ENCODE measurements around the gene ERVK3-1.
A peak's percentile ranks its signal among the peaks of the same experiment; 100 is the strongest.
"Not testable (repeated sequence)": the region's sequence is repeated elsewhere in the genome, so short reads cannot be mapped to it uniquely, and the experiment has no call there.

The ERVK3-1 gene

GRCh38 chr19:58304748-58305064 is 471 bp upstream of the ERVK3-1 start:
- H3K27ac ChIP-seq, result peak overlapping the region; percentile 89
- no peaks in the 10 kb centered on the region for H3K9me3 ChIP-seq
- TF ChIP-seq CTCF (IDR thresholded peaks at IDR 0.05), result no peak
- peaks cover 15 to 16% of the 10 kb centered on the region in 2 experiments for H3K4me1 ChIP-seq (ENCODE audit: control insufficient read depth in 1 of 2, insufficient read depth in 1 of 2, low read depth in 1 of 2, low read length in 1 of 2)
- H3K27me3 ChIP-seq, result no peaks in the 10 kb centered on the region
- peaks cover 13% of the 10 kb centered on the region for H3K36me3 ChIP-seq
- H3K4me3 ChIP-seq (ENCODE audit: low read depth in 1 of 2, low read length in 1 of 2), result peak overlapping the region; percentile 70 to 85

- Histone ChIP-seq H3K4me1 (ENCODE audit: control insufficient read depth in 1 of 2, insufficient read depth in 1 of 2, low read depth in 1 of 2, low read length in 1 of 2) (peaks cover 15 to 16% of the 10 kb centered on the region in 2 experiments), H3K4me3 (ENCODE audit: low read depth in 1 of 2, low read length in 1 of 2) (peak overlapping the region; percentile 70 to 85), H3K36me3 (peaks cover 13% of the 10 kb centered on the region), H3K27me3 (no peaks in the 10 kb centered on the region), H3K9me3 (no peaks in the 10 kb centered on the region), H3K27ac (peak overlapping the region; percentile 89)
- TF ChIP-seq CTCF (IDR thresholded peaks at IDR 0.05), result no peak
Observed at GRCh38 chr19:58305932-58306323, 751 bp downstream of the ERVK3-1 start.

- TF ChIP-seq CTCF (IDR thresholded peaks at IDR 0.05), result no peak
- no peaks in the 10 kb centered on the region for H3K27me3 ChIP-seq
- no peak overlapping the region for H3K27ac ChIP-seq
- H3K36me3 ChIP-seq, result peaks cover 28% of the 10 kb centered on the region
- no peak overlapping the region for H3K4me3 ChIP-seq (ENCODE audit: low read depth in 1 of 2, low read length in 1 of 2)
- peaks cover 15 to 16% of the 10 kb centered on the region in 2 experiments for H3K4me1 ChIP-seq (ENCODE audit: control insufficient read depth in 1 of 2, insufficient read depth in 1 of 2, low read depth in 1 of 2, low read length in 1 of 2)
- H3K9me3 ChIP-seq, result no peaks in the 10 kb centered on the region
Observed at GRCh38 chr19:58307736-58308135, 2.6 kb downstream of the ERVK3-1 start.

GRCh38 chr19:58310685-58311084 is 5.5 kb downstream of the ERVK3-1 start:
- not testable (repeated sequence) for H3K27ac ChIP-seq; H3K4me3 ChIP-seq (ENCODE audit: low read depth in 1 of 2, low read length in 1 of 2); H3K4me1 ChIP-seq (ENCODE audit: control insufficient read depth in 1 of 2, insufficient read depth in 1 of 2, low read depth in 1 of 2, low read length in 1 of 2); H3K27me3 ChIP-seq; H3K9me3 ChIP-seq
- H3K36me3 ChIP-seq, result peaks cover 49% of the 10 kb centered on the region

GRCh38 chr19:58311345-58311865 is 6.2 kb downstream of the ERVK3-1 start:
- Histone ChIP-seq H3K9me3 (no peaks in the 10 kb centered on the region), H3K27me3 (no peaks in the 10 kb centered on the region), H3K36me3 (peaks cover 46% of the 10 kb centered on the region), H3K4me3 (ENCODE audit: low read depth in 1 of 2, low read length in 1 of 2) (no peak overlapping the region), H3K4me1 (ENCODE audit: control insufficient read depth in 1 of 2, insufficient read depth in 1 of 2, low read depth in 1 of 2, low read length in 1 of 2) (no peaks in the 10 kb centered on the region), H3K27ac (no peak overlapping the region)
- TF ChIP-seq CTCF (IDR thresholded peaks at IDR 0.05), result no peak

- H3K36me3 ChIP-seq, result peaks cover 36% of the 10 kb centered on the region
Observed at GRCh38 chr19:58315580-58315979, 10.4 kb downstream of the ERVK3-1 start.

More at GRCh38 chr19:58315580-58315979, 10.4 kb downstream of the ERVK3-1 start:
- no peaks in the 10 kb centered on the region for H3K9me3 ChIP-seq
- H3K27me3 ChIP-seq, result no peaks in the 10 kb centered on the region
- no peak for TF ChIP-seq CTCF (IDR thresholded peaks at IDR 0.05)
- no peak overlapping the region for H3K27ac ChIP-seq
- H3K4me1 ChIP-seq (ENCODE audit: control insufficient read depth in 1 of 2, insufficient read depth in 1 of 2, low read depth in 1 of 2, low read length in 1 of 2), result no peaks in the 10 kb centered on the region
- H3K4me3 ChIP-seq (ENCODE audit: low read depth in 1 of 2, low read length in 1 of 2), result no peak overlapping the region

Measured in neutrophil (primary cell).